Loucy (cell line): ENCODE measurements around the gene ST3GAL2.

Experiments used
- EZH2phosphoT487 ChIP-seq: fragments of 200-600 bp; IDR thresholded peaks from 2 replicates; pipeline ENCODE4 v1.6.1; 2018; ENCODE audit warnings: antibody characterized with exemption, mild to moderate bottlenecking, moderate library complexity, borderline replicate concordance
- TF ChIP-seq, protein P1 (sequence below): fragments of 200-600 bp; sonication (generic); conservative IDR thresholded peaks from 2 replicates; pipeline ENCODE4 v1.5.1; 2014; ENCODE audit warnings: mild to moderate bottlenecking, antibody characterized with exemption, low read length

GRCh38 chr16:70331091-70331490 is 107.8 kb downstream of the ST3GAL2 start:
- TF ChIP-seq, protein P1, sequence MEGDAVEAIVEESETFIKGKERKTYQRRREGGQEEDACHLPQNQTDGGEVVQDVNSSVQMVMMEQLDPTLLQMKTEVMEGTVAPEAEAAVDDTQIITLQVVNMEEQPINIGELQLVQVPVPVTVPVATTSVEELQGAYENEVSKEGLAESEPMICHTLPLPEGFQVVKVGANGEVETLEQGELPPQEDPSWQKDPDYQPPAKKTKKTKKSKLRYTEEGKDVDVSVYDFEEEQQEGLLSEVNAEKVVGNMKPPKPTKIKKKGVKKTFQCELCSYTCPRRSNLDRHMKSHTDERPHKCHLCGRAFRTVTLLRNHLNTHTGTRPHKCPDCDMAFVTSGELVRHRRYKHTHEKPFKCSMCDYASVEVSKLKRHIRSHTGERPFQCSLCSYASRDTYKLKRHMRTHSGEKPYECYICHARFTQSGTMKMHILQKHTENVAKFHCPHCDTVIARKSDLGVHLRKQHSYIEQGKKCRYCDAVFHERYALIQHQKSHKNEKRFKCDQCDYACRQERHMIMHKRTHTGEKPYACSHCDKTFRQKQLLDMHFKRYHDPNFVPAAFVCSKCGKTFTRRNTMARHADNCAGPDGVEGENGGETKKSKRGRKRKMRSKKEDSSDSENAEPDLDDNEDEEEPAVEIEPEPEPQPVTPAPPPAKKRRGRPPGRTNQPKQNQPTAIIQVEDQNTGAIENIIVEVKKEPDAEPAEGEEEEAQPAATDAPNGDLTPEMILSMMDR = no peak
- no peak for TF ChIP-seq EZH2phosphoT487
